Keratinocyte (primary cell): ENCODE data around the gene FAM53B.

Experiments used
- CTCF ChIP-seq, 3 experiments: IDR thresholded peaks in 1 of 3; conservative IDR thresholded peaks in 1 of 3; optimal IDR thresholded peaks in 1 of 3; 2 replicates in 2 of 3; 3 replicates in 1 of 3; pipeline versions ENCODE3 to v1.5.1; 2011; ENCODE audit warnings: low read length in 3 of 3, mild to moderate bottlenecking in 3 of 3, moderate library complexity in 2 of 3, control low read depth in 1 of 3, inconsistent platforms in 1 of 3; ENCODE audit not compliant: insufficient read depth in 2 of 3; ENCODE audit errors: extremely low read depth in 1 of 3
- EZH2 ChIP-seq: IDR thresholded peaks from one replicate; pipeline ENCODE4 v1.6.1; 2012; ENCODE audit warnings: inconsistent platforms, mild to moderate bottlenecking, low read length, moderate library complexity

GRCh38 chr10:124629415-124629814, 114.8 kb downstream of the FAM53B start:
- TF ChIP-seq CTCF (optimal IDR thresholded peaks at IDR 0.05 in 1 of 3, IDR thresholded peaks at IDR 0.05 in 1 of 3, conservative IDR thresholded peaks at IDR 0.05 in 1 of 3; ENCODE audit: extremely low read depth in 1 of 3, insufficient read depth in 2 of 3, low read length in 3 of 3): no peak
- no peak for TF ChIP-seq EZH2
